ENCODE results near the gene CLCN2. TPM values are rescaled to one million over a fixed set of nuclear protein-coding genes. Genes with fewer than 3 reads are reported as not detected.
"Not testable (repeated sequence)": the region's sequence is repeated elsewhere in the genome, so short reads cannot be mapped to it uniquely, and the experiment has no call there.

The CLCN2 gene
- total RNA-seq, 1 experiment from 2014 or later: 23.0 TPM

- H3K27me3 ChIP-seq (replicated peaks; ENCODE audit: control insufficient read depth, insufficient read depth, low read length): no peaks in the 10 kb centered on the region
- intact Hi-C loops (cut with micrococcal nuclease; ENCODE audit: unreplicated experiment): loop anchor here (1.0 kb wide), 2 partner anchors 17 to 200 kb away; partner anchors contain the start of genes CLCN2 and POLR2H
- no peak overlapping the region for H3K4me3 ChIP-seq (ENCODE audit: low read depth, low read length)
- no peak for TF ChIP-seq CTCF (IDR thresholded peaks at IDR 0.05; ENCODE audit: insufficient read depth in 1 of 2, low read depth in 1 of 2, low read length in 1 of 2, severe bottlenecking in 1 of 2, unreplicated experiment in 1 of 2)
- no peaks in the 10 kb centered on the region for H3K9me3 ChIP-seq
- H3K36me3 ChIP-seq (ENCODE audit: control insufficient read depth, insufficient read depth, low read length): no peaks in the 10 kb centered on the region
- Mint-ChIP-seq H3K4me3 (ENCODE audit: unreplicated experiment) (no peak overlapping the region), H3K36me3 (ENCODE audit: insufficient read depth, unreplicated experiment) (peaks cover 13% of the 10 kb centered on the region), H3K27ac (ENCODE audit: unreplicated experiment) (no peak overlapping the region), H3K4me1 (ENCODE audit: low read depth, unreplicated experiment) (peaks cover 8% of the 10 kb centered on the region), H3K9me3 (ENCODE audit: unreplicated experiment) (no peaks in the 10 kb centered on the region), H3K27me3 (ENCODE audit: insufficient read depth, unreplicated experiment) (no peaks in the 10 kb centered on the region)
- no TSS peak for BruUV-seq (replicated peaks)
- ChIA-PET CTCF (interaction anchor here (1.0 to 1.1 kb wide), 2 partner anchors 9 to 18 kb away, joined by 3 to 4 read pairs; no protein-coding TSS in a partner anchor), POLR2A (interaction anchor here (1.0 kb wide), 1 partner anchor 17 kb away, joined by 3 read pairs; the partner anchor contains the start of genes CLCN2 and POLR2H)
- no peaks in the 10 kb centered on the region for H3K4me1 ChIP-seq
- no peak for DNase-seq
These were observed 16.7 kb downstream of the CLCN2 start for GRCh38 chr3:184344579-184345316.

GRCh38 chr3:184343200-184343876 is 18.1 kb downstream of the CLCN2 start:
- Histone ChIP-seq H3K36me3 (ENCODE audit: control insufficient read depth, insufficient read depth, low read length) (no peaks in the 10 kb centered on the region), H3K27me3 (replicated peaks; ENCODE audit: control insufficient read depth, insufficient read depth, low read length) (no peaks in the 10 kb centered on the region), H3K4me3 (ENCODE audit: low read depth, low read length) (no peak overlapping the region), H3K9me3 (no peaks in the 10 kb centered on the region), H3K4me1 (no peaks in the 10 kb centered on the region)
- no peaks in the 10 kb centered on the region for H3K9me3 Mint-ChIP-seq (ENCODE audit: unreplicated experiment)
- intact Hi-C loops (cut with micrococcal nuclease; ENCODE audit: unreplicated experiment): no loop called here
- no peak for TF ChIP-seq CTCF (IDR thresholded peaks at IDR 0.05; ENCODE audit: insufficient read depth in 1 of 2, low read depth in 1 of 2, low read length in 1 of 2, severe bottlenecking in 1 of 2, unreplicated experiment in 1 of 2)
- H3K36me3 Mint-ChIP-seq (ENCODE audit: insufficient read depth, unreplicated experiment): peaks cover 16% of the 10 kb centered on the region
- ChIA-PET POLR2A (no interaction called here), CTCF (no interaction called here)
- H3K4me1 Mint-ChIP-seq (ENCODE audit: low read depth, unreplicated experiment): peaks cover 8% of the 10 kb centered on the region
- no peak overlapping the region for H3K4me3 Mint-ChIP-seq (ENCODE audit: unreplicated experiment)
- DNase-seq: no peak
- no TSS peak for BruUV-seq (replicated peaks)
- no peaks in the 10 kb centered on the region for H3K27me3 Mint-ChIP-seq (ENCODE audit: insufficient read depth, unreplicated experiment)
- no peak overlapping the region for H3K27ac Mint-ChIP-seq (ENCODE audit: unreplicated experiment)

GRCh38 chr3:184341925-184342324 is 19.5 kb downstream of the CLCN2 start:
- no peak overlapping the region for H3K4me3 Mint-ChIP-seq (ENCODE audit: unreplicated experiment)
- Histone ChIP-seq H3K36me3 (ENCODE audit: control insufficient read depth, insufficient read depth, low read length) (no peaks in the 10 kb centered on the region), H3K27me3 (replicated peaks; ENCODE audit: control insufficient read depth, insufficient read depth, low read length) (no peaks in the 10 kb centered on the region), H3K4me1 (no peaks in the 10 kb centered on the region), H3K9me3 (no peaks in the 10 kb centered on the region), H3K4me3 (ENCODE audit: low read depth, low read length) (no peak overlapping the region)
- intact Hi-C loops (cut with micrococcal nuclease; ENCODE audit: unreplicated experiment): no loop called here
- no peaks in the 10 kb centered on the region for H3K9me3 Mint-ChIP-seq (ENCODE audit: unreplicated experiment)
- no TSS peak for BruUV-seq (replicated peaks)
- POLR2A ChIA-PET: no interaction called here
- CTCF ChIA-PET: no interaction called here
- H3K27me3 Mint-ChIP-seq (ENCODE audit: insufficient read depth, unreplicated experiment): no peaks in the 10 kb centered on the region
- H3K4me1 Mint-ChIP-seq (ENCODE audit: low read depth, unreplicated experiment): peaks cover 8% of the 10 kb centered on the region
- no peak for TF ChIP-seq CTCF (IDR thresholded peaks at IDR 0.05; ENCODE audit: insufficient read depth in 1 of 2, low read depth in 1 of 2, low read length in 1 of 2, severe bottlenecking in 1 of 2, unreplicated experiment in 1 of 2)
- peaks cover 29% of the 10 kb centered on the region for H3K36me3 Mint-ChIP-seq (ENCODE audit: insufficient read depth, unreplicated experiment)
- no peak overlapping the region for H3K27ac Mint-ChIP-seq (ENCODE audit: unreplicated experiment)
- DNase-seq: no peak

GRCh38 chr3:184339451-184340135 is 21.8 kb downstream of the CLCN2 start:
- H3K27me3 ChIP-seq (replicated peaks; ENCODE audit: control insufficient read depth, insufficient read depth, low read length); H3K4me3 Mint-ChIP-seq (ENCODE audit: unreplicated experiment); H3K9me3 ChIP-seq; intact Hi-C loops (cut with micrococcal nuclease; ENCODE audit: unreplicated experiment); H3K4me1 ChIP-seq; H3K27me3 Mint-ChIP-seq (ENCODE audit: insufficient read depth, unreplicated experiment); POLR2A ChIA-PET; H3K4me1 Mint-ChIP-seq (ENCODE audit: low read depth, unreplicated experiment); H3K27ac Mint-ChIP-seq (ENCODE audit: unreplicated experiment); CTCF ChIA-PET; BruUV-seq (replicated peaks); H3K9me3 Mint-ChIP-seq (ENCODE audit: unreplicated experiment); DNase-seq; H3K4me3 ChIP-seq (ENCODE audit: low read depth, low read length); H3K36me3 ChIP-seq (ENCODE audit: control insufficient read depth, insufficient read depth, low read length): not testable (repeated sequence)
- peaks cover 43% of the 10 kb centered on the region for H3K36me3 Mint-ChIP-seq (ENCODE audit: insufficient read depth, unreplicated experiment)

Measured in Caco-2 (cell line).